Stimulated activated CD4-positive, alpha-beta T cell treated with anti-CD3 and anti-CD28 coated beads, Interleukin-4, amount 100 ng/mL, for 4 hours (primary cell): ENCODE measurements around the gene CD37.
"Not testable (repeated sequence)": the region's sequence is repeated elsewhere in the genome, so short reads cannot be mapped to it uniquely, and the experiment has no call there.

Experiments
- DNase-seq, 2 experiments: peaks; one replicate each; pipeline ENCODE4 v3.0.0-alpha.2; 2020

Gene CD37

DNA sequence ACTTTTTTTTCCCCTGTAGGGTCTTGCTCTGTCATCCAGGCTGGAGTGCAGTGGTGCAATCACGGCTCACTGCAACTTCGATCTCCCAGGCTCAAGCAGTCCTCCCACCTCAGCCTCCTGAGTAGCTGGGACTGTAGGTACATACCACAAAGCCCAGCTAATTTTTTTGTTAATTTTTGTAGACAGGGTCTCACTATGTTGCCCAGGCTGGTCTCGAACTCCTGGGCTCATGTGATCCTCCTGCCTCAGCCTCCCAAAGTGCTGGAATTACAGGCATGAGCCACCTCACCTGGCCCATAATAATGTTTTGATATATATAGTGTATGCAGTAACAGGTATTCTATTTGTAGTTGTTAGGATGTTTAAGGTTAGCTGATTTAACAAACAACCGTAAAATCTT is 4.0 kb upstream of the CD37 start:
- DNase-seq = not testable (repeated sequence)

DNA sequence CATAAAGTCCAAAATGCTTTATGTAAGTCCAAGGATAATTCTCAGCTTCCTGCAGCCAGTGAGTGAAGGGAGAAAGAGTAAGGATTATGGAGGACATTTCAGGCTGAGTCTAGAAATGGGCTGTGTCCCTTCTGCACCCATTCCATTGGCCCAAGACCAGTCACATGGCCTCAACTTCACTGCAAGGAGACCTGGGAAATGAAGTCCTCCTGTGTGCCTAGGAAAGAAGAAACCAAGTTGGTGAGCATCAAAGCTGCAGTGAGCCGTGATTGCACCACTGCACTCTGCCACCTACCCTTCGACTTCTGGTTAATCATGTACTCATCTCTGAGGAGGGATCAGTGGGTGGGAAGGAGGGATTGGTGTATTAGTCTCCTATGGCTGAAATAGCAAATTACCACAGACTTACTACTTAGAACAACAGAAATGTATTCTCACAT is 3.6 kb upstream of the CD37 start:
- DNase-seq = peak; percentile 35 to 70

- DNase-seq = not testable (repeated sequence)
Measured at GRCh38 chr19:49332691-49333417, 2.4 kb upstream of the CD37 start.

- no peak for DNase-seq
Measured at GRCh38 chr19:49333418-49333805, 1.8 kb upstream of the CD37 start.

GRCh38 chr19:49333811-49334288 is 1.4 kb upstream of the CD37 start:
- DNase-seq = peak; percentile 62 to 76

DNA sequence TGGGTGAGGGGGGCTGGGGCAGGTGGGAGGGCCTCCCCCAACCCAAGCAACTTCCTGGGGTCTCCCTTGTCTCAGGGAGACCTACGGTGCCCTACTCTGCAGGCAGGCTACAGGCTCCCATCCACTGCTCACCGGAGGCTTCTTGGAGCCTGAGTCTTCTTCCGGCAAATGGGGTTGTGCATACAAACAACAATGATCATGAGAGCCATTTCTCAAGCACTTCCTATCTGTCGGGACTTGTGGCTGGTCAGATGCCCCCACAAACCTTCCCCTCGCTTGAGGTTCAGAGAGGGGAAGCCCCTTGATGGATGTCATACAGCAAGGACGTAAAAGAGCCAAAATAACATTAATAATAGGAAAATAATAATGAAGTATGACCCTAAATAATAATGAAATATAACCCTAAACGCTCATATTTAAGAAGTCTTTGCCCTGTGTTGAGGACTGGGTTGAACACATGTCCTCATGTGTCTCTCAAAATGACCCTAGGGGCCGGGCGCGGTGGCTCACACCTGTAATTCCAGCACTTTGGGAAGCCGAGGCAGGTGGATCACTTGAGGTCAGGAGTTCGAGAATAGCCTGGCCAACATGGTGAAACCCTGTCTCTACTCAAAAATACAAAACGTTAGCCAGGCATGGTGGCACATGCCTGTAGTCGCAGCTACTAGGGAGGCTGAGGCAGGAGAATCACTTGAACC is 727 bp downstream of the CD37 start:
- DNase-seq = no peak

DNA sequence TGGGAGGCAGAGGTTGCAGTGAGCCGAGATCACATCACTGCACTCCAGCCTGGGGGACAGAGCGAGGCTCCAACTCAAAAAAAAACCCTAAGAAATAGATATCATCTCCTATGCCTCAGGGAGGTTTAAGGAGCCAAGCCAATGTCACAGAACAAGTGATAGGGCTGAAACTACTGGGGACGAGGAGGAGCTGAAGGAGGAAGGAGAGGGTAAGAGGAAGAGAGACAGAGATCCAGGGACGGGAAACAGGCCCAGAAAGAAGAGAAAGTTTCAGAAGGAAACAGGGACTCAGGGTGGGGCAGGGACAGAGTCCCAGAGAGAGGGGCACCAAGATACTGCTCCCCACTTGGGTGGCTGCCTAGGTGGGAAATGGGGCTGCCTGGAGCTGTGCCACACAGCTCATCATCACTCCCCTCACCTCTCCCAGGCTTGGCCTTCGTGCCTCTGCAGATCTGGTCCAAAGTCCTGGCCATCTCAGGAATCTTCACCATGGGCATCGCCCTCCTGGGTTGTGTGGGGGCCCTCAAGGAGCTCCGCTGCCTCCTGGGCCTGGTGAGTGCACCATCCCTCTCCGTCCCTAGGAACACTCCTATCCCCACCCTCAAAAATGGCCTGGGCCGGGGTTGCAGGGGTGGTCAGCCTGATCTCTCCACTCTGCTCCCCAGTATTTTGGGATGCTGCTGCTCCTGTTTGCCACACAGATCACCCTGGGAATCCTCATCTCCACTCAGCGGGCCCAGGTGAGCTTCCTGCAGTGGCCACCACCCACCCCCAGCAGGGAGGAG is 1.5 kb downstream of the CD37 start:
- DNase-seq = no peak

- DNase-seq = no peak
Measured at GRCh38 chr19:49337267-49338022, 2.2 kb downstream of the CD37 start.

DNA sequence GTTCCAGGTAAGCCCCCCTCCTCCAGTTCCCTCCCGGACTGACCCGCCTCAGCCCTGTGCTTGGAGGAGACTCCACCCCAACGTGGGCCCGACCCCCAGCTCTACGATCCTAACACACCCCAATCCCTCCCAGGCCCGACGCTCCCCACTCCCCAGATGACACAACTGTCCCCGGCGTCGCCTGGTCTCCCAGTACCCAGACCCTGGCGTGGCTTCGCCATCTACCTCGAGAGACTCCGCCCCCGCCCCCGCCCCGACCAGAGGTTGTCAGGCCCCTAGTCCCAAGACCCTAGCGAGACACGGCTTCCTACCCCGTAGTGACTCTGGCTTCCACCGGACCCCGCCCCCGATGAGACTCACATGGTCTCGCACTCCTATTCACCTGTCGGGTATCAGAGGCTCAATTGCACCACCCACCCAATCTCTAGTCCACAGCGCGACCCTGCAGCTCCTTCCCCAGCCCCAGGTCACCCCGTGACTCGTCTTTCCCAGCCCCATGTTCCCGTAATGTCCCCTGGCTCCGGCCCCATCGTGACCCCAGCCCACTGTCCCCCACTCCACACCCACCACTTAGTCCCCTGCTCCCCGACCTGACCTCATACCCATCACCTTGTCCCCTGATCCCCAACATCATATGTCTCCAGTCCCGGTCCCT is 2.9 kb downstream of the CD37 start:
- DNase-seq = no peak

- no peak for DNase-seq
Measured at GRCh38 chr19:49338691-49339300, 3.6 kb downstream of the CD37 start.

DNA sequence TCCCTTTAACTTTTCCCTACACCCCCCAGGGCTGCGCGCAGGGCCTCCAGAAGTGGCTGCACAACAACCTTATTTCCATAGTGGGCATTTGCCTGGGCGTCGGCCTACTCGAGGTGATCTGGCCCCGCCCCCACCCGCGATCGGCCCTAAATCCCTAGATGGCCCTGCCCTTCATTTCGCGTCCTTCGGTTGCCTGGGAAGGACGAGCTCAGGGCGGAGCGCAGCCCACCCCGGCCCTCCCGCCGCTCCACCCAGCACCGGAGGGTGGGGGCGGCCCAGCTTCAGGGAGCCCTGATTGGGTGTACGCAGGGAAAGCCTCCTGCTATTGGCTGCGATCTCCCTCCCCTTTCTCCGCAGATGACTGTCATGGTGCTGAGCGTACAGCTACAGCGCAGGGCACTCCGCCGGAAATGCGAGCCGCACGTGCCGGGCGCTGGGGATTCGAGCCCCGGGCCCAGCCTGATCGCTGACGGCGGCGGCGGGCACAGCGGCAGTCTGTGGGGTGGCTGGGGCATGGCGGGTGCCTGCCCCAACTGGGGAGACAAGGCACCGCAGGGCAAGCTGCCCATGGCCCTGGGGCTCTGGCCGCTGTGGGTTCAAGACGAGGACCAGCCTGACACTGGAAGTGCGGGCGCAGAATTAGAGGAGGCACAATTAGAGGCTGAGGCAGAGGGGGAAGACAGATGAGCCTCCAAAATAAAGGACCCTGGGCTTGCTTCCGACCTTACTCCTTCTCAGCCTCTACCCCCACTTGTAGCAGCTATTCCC is 4.3 kb downstream of the CD37 start:
- DNase-seq = no peak

- DNase-seq = no peak
Measured at GRCh38 chr19:49340069-49340864, 5.1 kb downstream of the CD37 start.

- DNase-seq = no peak
Measured at GRCh38 chr19:49340865-49341718, 5.9 kb downstream of the CD37 start.

GRCh38 chr19:49342291-49342721 is 7.1 kb downstream of the CD37 start:
- no peak for DNase-seq

- no peak for DNase-seq
Measured at GRCh38 chr19:49343123-49343522, 7.9 kb downstream of the CD37 start.

DNA sequence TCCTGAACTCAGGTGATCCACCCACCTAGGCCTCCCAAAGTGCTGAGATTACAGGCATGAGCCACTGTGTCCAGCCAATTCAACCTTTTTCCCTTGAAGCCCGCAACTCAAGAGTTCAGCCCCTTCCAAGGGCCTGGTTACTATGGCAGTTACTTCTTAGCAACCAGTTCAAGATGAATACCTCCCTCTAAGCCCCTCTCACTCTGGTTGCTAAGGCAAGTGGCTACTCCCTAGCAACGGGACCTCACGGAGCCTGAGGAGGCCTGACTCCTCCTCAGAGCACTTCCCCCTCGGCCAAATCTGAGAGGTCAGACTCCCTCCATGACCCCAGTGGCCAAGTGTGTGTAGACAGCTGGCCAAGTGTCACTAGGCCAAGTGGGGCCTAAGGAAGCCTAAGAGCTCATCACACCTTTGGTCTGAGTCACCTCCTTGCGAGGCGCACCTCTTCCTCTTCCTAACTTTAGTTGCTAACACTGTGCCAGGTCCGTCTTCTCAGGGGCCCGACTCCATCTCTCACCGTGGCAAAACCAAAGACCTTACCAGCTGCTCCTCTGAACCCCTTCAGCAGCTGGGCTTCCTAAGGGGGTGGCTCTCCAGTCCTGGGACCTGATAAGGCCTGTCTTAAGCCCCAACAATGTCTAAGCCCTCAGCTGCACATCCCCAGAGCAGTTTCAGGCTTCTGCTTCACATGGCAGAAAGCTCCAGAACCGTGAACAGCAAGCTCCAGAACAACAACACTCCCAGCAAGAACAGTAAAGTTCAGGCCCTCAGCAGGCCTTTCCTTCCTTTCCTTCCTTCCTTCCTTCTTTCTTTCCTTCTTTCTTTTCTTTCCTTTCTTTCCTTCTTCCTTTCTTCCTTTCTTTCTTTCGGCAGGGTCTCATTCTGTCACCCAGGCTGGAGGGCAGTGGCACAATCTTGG is 9.6 kb downstream of the CD37 start:
- no peak for DNase-seq

- no peak for DNase-seq
Measured at GRCh38 chr19:49347191-49347590, 12.0 kb downstream of the CD37 start.

- no peak for DNase-seq
Measured at GRCh38 chr19:49347835-49348234, 12.6 kb downstream of the CD37 start.
